Stromal cell of bone marrow (primary cell): Measurements from ENCODE around the gene MLC1.

Source experiments
- DNase-seq: peaks from one replicate; pipeline ENCODE4 v3.0.0-alpha.2; 2012; ENCODE audit warnings: low read depth

The MLC1 gene

GRCh38 chr22:50076646-50077535, 8.3 kb downstream of the MLC1 start:
- no peak for DNase-seq

GRCh38 chr22:50074551-50075530, 10.4 kb downstream of the MLC1 start:
- no peak for DNase-seq

DNA sequence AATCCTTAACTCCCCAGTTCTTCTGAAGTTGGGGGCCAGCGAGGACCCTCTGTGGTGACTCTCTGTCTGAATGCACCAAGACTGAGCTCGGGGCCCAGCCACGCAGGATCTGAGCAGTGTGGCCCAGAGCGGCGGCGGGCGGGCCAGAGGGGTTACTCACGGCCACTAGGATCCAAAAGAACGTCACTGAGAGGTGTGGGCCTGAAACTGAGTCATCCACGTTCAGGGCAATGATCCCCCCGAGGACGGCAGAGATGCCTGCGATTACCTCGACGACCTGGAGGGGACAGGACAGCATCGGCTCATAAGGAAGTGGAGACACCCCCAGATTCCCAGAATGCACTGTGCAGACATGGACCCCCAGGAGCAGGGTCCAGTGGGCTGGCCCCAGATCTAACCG, 11.2 kb downstream of the MLC1 start:
- peak; percentile 9 for DNase-seq

DNA sequence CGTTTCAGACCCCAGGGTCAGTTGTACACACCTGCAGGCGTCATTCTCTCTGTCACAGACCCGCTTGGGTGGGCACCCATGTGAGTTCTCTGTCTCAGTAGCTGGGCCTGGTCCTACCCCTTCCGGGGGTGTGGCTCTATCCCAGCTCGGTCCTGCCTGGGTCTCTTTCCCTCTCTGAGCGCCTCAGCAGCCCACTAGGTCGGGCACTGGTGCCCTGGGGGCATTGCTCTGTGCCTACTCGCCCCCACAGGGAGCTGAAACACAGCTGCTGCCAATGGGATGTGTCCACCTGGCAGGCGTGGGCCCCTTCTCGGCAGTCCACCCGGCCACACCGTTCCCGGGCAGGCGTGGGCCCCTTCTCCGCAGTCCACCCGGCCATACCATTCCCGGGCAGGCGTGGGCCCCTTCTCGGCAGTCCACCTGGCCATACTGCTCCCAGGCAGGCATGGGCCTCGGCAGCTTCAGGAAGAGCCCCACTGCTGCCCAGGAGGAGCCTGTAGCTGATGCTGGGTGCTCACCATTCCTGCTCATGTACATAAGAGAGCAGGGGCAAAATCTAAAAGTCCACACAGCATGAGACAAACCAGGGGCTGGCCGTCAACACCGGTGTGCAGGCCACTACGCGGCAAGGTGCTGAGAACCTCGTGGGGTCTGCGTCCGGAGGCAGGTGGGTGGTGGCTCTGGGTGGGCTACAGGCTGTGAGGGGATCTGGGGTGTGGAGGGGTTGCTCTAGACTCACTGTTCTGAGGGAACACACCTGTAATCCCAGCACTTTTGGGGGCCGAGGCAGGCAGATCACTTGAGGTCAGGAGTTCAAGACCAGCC, 12.3 kb downstream of the MLC1 start:
- DNase-seq: no peak

DNA sequence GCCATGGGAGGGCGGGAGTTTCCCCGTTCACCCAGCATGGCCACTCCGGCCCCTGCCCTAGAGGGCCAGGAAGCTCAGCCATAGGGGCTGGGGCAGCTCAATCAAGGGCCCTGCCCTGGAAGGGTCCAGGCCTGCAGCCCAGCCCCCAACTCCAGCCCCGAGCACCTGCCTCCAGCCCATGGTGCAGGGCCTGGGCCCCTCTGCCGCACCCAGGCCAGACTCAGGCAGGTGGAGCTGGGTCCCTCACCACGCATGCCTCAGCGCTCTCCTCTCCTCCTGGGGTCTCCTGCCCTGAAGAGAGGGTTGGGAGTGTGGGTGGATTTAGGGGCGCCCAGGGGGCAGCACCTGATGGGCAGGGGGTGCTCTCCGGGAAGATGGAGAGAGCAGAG, 13.1 kb downstream of the MLC1 start:
- DNase-seq: no peak

GRCh38 chr22:50071432-50072166, 13.6 kb downstream of the MLC1 start:
- no peak for DNase-seq

- DNase-seq: no peak
Measured at GRCh38 chr22:50070366-50070765, 14.9 kb downstream of the MLC1 start.

DNA sequence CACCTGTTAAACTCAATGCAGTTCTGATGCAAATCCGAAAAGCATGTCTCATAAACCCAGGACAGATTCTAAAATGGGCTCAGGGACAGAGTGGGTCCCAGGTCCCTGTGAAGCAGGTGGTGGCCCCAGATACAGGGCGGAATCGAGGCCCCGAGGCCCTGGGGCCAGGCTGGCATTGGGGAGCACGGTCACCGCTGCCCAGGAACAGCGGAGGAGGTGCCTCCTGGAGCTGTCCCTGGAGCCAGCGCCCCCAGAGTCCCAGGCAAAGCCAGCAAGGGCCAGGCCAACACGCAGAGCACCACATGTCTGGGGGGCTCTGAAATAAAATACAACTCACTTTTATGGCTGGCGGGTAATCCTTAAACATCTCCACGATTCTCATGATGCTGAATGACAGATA, 17.1 kb downstream of the MLC1 start:
- DNase-seq: no peak

DNA sequence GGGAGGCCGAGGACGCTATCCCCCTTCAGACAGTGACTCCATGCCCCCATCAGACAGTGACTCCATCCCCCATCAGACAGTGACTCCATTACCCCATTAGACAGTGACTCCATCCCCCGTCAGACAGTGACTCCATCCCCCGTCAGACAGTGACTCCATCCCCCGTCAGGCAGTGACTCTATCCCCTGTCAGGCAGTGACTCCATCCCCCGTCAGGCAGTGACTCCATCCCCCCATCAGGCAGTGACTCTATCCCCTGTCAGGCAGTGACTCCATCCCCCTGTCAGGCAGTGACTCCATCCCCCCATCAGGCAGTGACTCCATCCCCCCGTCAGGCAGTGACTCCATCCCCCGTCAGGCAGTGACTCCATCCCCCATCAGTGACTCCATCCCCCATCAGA, 18.0 kb downstream of the MLC1 start:
- no peak for DNase-seq

DNA sequence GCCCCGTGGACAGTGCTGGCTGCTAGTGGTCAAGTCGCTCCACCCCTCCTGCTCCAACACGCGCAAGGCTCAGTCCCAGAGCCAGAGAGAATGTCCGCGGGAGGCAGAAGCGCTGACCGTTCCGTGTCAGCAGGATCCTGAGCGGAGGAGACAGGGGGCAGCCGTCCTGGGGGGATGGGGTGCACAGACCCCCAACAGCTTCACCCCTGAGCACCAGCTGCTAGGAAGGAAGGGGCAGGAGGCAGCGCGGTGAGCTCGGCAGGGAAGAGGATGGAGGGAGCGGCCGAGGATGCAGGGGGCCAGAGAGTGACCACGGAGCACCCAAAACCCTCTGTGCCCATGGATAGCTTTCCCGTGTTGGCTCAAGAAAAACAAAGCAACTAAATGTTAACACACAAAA, 20.8 kb downstream of the MLC1 start:
- no peak for DNase-seq

DNA sequence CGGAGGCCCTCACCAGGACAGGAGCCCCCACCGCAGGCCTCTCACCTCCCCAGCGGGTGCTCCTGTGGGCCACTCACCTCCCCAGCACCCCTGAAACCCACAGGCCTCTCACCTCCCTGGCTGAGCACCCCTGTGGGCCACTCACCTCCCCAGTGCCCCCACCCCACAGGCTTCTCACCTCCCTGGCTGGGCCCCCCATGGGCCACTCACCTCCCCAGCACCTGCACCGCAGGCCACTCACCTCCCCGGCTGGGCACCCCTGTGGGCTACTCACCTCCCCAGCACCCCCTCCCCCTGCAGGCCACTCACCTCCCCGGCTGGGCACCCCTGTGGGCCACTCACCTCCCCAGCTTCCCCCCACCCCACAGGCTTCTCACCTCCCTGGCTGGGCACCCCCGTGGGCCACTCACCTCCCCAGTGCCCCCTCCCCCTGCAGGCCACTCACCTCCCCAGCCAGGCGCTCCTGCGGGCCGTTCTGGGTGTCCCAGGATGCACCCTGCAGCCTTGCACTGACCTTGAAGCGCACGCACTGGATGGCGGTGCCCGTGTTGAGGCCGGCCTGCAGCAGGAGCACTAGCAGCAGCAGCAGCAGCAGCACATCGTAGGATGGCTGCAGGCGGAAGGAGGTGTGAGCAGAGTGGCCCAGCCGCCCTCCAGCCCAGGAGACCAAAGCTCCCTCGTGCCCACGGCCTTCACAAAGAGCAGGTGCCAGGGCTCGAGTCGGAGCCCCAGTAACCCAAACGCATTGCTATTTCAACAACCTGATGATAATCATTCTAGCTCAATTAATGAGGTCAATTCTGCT, 21.4 kb downstream of the MLC1 start:
- DNase-seq: no peak

DNA sequence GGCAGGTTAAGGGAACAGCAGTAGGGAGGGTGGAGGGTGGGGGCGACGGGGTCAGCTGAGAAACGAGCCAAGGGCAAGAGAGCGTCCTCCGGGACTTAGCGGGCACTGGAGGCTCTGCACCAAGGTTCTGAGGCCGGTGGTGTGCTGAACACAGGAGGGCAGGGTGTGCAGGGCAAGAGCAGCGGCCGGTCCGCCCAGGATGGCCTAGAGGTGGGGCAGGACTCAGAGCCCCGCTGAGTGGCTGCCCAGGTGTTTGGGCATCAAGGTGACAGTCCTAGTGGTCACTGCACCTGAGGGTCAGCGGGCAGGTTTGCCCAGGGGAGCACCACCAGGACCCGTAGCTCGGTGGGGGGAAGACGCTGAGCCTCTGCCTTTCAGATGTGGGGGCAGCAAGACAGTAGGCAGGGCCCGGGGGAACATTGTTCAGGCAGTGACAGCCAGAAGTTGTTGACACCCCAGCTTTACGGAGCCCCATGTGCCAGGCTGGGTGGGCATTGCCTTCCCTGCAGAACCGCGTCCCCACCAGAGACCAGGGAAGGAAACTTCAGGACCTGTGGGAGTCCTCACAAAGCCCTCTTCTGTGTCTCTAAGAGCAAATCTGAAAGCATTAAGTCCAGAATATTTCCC, 22.6 kb downstream of the MLC1 start:
- no peak for DNase-seq

DNA sequence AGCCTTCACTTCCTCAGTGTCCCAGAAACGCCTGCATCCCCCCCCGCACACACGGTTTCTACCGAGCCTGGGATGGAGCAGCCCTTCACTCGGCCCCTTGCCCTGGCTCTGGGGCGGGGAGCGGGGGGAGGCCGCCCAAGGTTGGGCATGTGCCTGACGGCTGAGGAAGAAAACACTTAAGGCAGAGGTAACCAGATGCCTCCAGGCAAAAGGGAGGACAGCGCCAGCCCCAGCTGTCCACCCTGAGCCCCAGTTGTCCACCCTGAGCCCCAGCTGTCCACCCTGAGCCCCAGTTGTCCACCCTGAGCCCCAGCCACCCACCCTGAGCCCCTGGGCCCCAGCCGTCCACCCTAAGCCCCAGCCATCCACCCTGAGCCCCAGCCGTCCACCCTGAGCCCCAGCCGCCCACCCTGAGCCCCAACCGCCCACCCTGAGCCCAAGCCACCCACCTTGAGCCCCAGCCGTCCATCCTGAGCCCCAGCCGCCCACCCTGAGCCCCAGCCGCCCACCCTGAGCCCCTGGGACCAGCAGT, 23.3 kb downstream of the MLC1 start:
- no peak for DNase-seq

DNA sequence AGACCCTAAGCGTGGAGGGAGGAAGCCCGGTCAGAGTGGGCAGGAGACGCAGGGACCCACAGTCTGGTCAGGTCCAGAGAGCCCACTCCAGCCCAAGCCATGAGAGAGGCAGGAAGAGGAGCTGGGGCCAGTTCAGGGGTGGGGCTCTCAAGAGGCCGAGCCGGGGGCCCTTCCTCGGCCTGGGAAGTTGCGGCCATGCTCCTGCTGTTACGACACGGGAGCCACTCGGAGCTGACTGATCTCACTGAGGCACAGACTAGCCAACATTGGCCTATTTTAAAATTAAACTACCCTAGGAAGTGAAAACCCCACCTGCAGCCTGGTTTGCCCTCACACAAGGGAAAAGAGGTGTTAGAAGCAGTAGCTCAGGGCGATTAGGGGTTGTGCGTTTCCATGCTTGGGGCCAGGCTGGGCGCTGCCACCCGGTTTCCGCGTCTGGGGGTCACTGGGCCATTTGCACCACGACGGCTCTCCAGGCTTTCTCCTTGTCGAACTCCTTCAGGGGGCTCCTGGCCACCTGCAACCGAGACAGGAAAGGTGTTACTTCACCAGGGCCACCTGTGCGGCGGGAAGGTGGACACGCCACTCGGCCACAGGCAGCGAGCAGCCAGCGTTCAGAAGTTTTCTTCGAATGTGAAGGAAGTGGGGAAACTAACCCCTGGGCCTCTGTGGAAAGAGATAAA, 23.9 kb downstream of the MLC1 start:
- DNase-seq: no peak

GRCh38 chr22:50060441-50061140, 24.6 kb downstream of the MLC1 start:
- DNase-seq: no peak

DNA sequence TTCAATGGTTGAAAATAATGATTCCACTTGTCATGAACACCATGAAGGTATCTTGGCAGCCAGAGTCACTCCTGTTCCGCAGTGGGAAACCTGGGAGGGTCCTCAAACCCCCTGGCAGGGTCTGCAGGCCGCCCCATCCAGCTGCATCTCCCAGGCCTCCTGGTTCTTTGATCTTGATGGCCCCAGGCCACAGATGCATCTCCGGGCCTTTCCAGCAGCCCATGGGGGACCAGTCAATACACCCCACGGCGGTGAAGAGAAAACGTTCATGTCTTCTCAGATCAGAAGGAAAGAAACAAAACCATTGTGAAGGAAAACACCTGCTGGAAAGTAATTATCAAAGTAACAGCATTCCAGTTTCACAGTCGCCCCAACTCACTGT, 25.4 kb downstream of the MLC1 start:
- no peak for DNase-seq

- peak; percentile 4 for DNase-seq
Measured at GRCh38 chr22:50058906-50059880, 26.0 kb downstream of the MLC1 start.
